Brain pericyte (primary cell): ENCODE measurements around the gene C1QTNF6.
"Not testable (repeated sequence)": the region's sequence is repeated elsewhere in the genome, so short reads cannot be mapped to it uniquely, and the experiment has no call there.

Source experiments
- DNase-seq: peaks from one replicate; pipeline ENCODE4 v3.0.0-alpha.2; 2012; ENCODE audit warnings: low read depth, low spot score

C1QTNF6 gene

DNA sequence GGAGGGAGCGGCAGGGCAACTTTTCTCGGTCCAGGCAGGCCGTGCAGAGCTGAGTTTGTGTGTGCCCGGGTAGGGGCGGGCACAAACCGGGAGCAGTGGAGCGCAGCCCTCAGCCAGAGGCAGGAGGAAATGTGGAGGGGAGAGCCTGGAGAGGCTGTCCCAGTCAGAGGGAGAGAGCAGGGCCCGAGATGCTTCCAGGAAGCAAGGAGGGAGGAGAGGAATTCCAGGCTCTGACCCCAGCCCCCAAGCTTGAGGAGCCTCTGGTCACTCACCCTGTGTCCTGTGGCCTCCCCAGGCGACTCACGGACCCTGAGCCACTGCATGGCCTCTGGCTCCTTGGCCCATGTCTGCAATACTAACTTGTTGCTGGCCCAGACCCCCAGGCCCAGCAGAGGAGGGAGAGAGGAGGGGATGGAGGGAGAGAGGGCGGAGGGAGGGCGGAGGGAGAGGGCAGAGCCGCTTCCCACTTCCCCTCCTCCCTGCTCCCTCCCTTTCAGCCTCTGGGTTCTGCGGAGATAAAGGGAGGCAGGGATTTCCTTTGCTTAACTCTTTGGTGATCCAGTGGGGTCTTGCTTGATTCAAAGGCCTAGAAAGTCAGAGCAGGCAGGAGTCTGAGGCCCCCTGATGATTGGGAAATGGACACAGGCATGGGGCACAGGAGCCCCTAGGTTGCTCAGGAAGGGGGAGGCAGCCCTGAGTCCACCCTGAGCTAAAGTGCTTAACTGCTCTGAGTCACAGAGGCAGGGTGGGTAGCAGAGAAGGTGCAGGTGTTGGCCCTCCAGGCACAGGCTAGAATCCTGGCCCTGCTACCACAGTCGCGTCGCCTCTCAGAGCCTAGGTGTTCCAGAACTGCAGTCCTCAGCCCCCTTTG is at the start of gene C1QTNF6:
TSS of gene C1QTNF6 (minus strand) at position 357 of the 871 bp plus-strand sequence. CDS start at position 323, 34 bp downstream.
- DNase-seq: no peak

DNA sequence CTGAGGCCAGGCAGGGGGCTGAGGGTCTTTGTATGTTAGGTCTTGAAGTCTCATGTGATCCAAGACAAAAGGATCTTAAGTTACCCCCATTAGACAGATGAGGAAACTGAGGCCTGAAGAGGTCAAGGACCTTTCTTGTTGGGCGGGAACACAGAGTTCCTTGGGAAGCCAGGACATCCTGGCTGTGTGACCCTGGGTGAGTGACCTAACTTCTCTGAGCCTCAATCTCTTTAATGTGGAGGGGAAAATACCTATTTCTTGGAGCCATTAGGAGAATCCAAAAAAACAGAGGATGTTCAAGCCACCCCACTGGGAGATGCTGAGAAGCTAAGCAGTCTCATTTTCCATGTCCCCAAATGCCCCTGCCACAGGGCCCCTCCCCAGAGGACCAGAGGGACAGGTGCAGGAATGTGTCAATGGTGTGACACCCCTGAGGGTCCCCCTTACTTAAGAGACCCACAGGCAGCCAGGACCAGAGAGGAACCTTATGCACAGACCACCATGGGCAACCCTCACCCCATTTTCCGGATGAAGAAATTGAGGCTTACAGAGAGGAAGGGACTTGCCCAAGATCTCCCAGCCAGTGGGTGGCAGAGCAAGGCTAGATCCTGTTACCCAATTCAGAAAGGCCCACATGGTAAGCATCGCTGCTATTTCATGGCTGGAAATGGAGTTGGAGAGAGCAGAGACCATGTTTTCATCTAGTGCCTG is 48.0 kb upstream of the C1QTNF6 start:
- no peak for DNase-seq

DNA sequence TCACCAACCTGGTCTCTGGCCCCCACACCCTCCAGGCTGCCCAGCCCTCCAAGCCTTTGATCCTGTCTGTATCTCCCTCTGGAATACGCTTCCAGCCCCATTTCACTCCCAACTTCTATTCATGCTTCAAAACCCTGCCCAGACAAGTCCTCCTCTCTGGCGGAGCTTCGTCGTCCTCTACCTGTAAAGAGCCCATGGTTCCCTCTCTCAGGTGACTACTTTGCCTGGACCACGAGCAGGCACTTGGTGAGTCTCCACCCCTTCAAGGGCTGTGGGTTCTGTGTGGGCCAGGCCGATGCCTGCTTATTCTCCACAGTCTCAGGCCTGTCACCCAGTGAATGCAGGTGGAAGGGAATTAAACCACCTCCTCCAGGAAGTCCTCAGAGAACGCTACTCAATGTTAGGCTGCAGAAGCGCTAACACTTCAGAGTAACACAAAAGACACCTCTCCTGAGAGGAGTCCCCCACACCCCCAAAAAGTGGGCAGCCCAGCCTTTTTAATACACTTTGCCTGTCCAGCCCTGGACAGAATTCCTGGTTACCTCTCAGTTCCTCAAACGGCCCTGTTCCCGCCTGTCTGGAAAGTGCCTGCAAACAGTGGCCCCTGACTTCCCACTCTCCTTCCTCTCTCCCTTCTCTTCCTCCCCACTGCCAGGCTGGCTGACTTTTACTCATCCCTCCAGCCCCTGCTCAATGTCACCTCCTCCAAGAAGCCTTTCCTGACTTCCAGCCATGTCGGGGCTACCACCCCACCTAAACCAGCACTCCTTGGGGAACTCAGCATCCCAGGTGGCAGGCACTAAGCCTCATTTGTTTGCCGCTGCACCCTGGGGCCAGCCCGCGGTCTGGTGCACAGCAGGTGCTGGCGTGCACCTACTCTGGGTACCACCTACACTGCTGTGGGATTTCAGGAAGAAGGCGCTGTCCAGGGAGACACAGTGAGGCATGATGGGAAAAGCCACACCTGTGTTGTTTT is 47.0 kb upstream of the C1QTNF6 start:
- DNase-seq: no peak

DNA sequence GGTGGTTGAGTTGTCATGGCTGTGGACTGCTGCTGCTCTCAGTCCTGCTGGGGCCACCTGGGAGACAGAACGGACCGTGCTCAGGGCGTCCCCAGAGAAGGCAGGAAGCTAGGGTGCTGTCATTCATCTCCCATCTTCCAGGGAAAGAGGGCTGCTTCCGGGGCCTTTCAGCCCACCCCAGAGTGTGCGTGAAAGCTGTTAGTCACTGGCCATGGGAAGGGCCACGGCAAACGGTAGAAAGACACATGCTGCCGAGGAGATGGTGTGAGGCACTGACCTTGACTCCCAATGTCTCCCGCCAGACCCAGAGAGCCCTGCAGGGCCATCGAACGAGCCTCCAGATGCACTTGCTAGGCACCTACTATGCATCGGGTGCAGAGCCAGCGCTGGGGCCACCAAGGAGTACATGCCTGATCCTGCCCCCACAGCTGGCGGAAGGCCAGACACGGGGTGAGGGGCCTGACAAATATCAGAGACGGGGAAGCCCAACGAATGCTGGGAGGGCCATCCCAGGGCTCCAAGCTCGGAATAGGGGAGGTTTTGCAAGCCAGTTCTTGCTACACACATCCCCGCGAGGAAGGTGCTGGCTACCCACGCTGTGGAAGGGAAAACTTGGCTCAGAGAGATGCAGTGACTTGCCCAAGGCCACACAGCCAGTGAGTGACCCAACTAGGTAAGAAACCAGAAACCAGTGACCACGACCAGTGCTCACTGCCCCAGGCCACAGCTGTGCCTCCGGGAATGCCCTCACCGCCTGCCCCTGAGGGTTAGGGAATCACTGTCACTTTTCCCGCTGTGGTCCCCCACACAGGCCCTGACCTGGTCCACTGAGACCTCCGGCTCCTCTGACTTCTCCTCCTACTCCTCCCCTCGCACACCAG is 45.9 kb upstream of the C1QTNF6 start:
- DNase-seq: no peak

DNA sequence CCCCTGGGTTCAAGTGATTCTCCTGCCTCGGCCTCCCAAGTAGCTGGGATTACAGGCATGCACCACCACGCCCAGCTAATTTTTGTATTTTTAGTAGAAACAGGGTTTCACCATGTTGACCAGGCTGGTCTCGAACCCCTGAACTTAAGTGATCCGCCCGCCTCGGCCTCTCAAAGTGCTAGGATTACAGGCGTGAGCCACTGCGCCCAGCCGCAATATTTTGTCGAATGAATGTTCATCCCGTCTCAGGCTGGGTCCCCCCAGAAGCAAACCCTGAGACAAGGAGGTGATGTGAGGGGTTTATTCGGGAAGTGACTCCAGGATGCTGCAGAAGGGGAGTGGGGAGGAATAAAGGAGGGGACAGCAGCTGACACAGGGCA is 45.3 kb upstream of the C1QTNF6 start:
- DNase-seq: not testable (repeated sequence)

DNA sequence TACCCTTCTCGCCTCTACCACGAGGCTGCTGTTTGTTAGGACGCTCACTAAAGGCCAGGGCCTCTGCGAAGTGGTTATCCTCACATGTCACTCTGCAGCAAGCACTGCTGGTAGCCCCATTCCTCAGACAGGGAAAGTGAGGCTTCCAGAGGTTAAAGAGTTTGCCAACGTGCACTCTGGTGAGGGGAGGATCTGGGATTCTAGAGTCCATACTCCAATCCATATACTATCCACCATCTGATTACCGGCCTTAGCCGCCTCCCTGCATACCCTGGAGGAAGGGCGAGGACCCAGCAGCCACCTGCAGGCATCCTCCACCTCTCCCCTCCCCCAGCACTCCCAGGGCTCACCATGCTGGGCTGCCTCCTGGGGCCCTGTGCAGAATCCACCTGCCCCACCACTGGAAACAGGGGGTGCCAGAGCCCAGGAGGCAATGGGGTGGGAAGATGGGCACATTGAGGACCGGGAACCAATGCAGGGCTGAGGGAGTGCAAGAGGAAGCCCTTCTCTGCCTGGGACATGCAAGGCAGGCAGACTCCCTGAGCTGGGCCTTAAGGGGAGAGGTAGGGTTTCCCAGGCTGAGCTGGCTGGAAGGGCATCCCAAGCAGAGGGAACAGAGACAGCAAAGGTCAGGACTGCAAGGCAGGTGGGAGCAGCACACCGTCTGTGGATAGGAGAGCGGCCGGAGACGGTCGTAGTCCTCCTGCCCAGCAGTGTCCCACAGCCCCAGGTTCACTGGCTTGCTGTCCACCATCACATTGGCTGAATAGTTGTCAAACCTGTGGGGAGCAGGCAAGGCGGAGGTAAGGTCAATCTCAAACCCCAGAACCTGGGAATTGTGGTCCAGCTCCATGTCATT is 44.3 kb upstream of the C1QTNF6 start:
- no peak for DNase-seq

DNA sequence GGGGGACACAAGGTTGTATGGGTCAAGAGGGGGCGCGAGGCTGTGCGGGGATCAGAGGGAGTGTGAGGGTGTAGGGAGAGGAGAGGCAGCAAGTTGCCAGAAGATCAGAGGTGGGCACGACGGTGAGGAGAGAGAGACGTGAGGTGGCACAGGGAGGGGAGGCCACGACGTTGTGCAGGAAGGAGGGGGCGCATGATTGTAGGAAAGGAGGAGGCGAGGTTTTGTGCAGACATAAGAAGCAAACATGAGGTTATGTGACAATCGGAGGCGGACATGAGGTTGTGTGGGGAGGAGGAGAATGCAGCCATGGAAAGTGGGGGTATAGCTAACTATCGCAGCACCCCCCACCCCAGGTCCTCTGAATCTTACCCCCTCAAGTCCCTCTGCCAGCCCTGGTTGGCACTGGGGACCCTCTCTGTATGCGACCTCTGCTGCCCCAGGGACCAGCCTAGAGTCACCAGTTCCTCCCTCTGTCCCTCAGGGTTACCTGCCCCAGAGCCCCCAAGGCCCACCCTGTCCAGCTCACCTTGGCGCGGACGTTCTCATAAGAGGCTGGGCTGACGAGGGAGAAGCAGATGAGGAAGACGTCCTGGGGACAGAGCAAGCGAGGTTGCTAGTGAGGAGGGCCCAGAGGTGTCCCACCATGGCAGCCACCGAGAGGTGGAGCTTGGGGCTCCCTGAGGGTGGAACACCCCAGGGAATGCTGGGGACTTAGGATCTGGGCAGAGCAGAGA is 43.5 kb upstream of the C1QTNF6 start:
- DNase-seq: no peak

DNA sequence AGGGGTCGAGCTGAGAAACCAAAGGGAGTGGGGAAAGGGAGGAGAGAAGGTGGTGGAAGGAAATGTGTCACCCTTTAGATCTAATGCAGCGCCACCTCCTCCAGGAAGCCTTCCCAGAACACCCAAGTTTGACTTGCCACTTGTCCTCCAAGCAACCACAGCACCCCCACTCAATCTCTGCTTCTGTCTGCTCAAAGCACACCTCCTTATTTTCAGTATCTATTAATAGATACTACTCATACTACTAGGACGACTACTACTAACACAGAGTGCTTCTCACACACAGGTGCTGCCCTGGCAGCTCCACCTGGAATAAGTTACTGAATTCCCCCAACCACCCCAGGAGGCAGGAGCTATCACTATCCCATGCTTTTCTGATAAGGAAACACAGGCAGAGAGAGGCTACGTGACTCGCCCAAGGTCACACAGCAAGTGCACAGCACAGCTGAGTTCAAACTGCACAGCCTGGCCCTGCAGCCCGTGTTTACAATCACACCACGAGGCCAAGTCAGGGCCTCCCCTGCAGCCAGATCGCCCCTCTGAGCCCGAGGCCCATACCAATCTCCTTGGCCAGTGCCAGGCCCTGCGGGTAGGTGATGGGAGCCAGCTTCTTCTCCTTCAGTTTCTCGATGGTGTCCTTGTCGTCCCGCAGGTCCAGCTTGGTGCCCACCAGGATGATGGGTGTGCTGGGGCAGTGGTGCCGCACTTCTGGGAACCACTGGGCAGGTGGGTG is 42.8 kb upstream of the C1QTNF6 start:
- no peak for DNase-seq

DNA sequence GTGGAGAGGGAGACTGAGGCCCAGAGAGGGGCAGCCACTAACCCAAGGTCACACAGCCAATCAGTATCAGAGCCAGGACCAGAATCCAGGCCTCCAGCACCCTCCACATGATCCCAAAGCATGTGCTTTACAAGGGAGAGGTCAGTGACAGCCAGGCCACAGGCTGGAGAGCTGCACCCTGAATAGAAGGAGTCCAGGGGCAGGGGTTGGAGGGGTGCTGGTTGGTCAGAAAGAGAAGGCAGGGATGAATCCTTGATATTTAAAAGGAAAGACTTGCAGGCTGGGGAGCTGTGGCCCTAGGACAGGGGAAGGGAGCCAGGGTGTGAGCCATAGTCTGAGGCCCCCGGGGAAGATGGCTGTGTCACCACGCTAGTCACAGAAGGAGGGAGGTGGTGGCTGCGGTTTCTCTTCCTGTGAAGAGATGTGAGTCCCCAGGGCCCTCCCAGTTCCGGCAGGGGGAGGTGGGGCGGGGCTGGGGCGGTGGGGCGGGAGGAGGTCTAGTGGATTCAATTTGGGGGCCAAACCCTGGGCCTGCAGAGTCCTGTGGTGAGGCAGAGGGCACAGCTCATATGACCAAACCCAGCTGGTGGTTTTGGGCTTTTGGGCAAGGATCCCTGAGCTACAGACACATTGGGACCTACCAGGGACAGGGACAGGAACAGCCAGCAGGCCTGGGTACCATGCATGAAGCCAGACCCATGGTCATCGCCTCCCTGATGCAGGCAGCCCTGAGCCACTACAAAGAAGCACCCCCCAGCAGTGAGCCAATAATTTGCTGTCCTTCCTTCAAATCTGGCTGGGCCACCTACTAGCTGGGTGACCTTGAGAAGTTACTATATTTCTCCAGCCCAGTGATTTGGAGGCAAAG is 42.0 kb upstream of the C1QTNF6 start:
- DNase-seq: no peak

DNA sequence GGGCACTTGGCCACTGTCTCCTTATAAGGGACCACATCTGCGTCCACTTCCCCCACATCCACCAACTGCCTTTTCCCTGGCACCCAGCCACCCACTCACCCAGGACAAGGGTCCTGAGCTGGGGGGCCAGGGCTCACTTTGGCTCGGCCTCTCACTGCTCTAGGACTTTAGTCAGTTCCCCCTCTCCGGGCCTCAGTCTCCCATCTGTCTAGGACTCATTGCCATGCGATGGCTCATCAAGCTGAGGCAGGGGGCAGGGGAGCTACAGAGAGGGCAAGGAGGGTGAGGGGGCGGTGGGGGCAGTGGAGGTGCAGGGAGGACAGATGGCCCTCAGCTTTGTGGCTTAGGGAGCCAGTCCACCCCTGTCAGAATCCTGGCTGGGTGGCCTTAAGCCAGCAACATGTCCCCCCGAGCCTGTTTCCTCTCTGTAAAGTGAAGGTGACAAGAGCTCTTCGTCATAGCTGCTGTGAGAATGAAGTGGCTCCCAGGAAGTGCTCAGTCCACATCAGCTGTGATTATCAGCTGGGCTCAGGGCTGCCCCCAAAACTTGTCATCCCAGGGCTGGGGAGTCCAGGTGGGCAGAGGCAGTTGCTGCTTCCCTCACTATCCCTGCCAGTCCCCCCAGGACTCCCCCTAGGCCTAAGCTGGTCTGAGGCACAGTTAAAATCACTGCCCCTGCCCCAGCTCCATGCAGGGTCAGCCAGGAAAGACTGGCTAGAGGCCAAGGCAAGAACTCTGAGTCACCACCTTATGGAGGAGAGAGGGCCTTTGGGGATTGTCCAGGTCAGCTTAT is 41.2 kb upstream of the C1QTNF6 start:
- no peak for DNase-seq

DNA sequence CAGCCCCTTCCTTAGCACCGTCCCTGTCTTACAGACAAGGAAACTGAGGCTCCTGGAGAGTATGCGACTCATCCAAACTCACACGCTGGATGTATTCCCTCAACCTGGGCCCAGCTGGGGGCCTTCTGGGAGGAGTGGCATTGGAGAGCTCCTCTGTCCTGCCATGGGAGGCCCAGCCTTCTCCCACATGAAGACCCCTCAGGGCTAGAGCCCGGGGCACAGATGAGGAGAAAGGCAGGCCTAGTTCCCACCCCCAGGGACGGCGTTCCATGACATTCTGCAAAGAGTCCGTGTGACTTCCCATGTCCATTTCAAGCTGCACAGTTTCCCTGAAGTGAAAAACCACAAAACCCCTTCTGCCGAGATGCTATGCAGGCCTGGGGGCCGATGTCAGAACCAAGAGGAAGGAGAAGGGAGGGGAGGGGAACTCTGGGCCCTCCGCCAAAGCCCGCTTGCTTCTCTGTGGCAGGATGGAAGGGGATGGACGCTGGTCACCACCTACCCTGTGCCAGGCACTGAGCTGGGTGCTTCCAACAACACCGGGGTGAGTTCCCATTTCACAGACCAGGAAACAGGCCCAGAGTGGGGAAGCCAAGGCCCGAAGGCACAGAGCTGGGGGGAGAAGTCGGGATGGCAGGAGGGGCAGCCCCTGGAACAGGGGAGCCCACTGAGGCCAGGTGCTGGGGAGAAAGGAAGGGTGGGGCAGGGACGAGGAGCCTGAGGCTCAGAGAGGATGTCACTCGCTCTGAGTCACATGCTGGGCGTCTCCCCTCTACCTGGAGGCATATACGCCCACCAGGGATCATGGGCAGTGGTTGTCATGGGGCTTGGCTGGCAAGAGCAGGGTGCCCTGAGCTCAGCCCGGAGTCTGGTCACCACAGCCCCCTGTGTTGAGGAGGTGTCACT is 40.3 kb upstream of the C1QTNF6 start:
- no peak for DNase-seq

DNA sequence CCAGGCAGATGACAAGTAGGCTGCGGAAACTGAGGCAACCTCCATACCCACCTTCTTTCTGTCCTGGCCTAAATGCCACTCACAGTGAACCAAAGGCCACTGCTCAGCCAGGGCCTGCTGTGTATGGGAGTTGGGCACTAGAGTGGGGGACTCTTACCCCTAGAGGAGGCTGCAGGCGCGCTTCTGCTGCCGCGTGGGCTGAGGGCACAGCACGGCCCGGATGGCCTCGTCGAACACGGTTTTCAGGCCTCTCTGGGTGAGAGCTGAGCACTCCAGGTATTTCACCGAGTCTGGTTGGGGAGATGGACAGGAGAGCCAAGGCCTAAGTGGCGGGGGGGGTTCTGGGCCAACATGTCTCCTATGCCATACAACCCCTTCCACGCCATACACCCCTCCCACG is 38.5 kb upstream of the C1QTNF6 start:
- DNase-seq: no peak

DNA sequence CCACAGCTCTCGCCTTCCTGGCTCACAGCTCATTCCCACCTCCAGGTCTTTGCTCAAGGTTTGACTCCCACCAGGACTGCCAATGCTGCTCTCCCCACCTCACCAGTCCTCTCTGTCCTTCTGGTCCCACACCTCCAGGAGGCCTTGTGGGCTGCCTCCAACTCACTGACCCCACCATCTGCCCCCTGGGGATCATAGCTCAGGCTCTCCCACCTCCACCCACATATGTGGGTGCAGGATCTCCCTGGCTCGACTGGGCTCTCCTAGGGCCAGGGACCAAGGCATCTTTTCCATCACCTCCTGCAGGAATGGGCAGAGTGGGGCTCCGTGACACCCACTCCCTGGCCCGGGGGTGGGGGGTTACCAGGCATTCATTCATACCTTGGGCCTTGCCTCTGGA is 38.0 kb upstream of the C1QTNF6 start:
- DNase-seq: no peak

DNA sequence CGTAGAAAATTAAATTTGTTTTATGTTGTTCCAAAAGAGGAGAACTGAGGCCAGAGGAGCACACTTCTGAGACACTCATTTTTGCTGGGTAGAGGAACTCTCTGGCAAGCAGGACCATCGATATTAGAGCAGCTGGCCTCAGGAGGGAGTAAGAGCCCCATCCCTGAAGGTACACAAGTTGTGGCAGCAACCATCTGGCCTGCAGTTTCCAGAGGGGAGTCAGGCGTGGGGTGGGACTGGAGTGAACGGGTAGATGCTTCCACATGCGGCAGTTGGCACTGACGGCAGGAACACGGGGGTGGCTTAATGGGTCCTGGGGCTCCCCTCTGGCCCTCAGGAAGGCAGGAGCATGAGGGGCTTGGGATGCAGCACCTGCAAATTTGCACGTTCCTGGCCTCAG is 37.4 kb upstream of the C1QTNF6 start:
- no peak for DNase-seq

DNA sequence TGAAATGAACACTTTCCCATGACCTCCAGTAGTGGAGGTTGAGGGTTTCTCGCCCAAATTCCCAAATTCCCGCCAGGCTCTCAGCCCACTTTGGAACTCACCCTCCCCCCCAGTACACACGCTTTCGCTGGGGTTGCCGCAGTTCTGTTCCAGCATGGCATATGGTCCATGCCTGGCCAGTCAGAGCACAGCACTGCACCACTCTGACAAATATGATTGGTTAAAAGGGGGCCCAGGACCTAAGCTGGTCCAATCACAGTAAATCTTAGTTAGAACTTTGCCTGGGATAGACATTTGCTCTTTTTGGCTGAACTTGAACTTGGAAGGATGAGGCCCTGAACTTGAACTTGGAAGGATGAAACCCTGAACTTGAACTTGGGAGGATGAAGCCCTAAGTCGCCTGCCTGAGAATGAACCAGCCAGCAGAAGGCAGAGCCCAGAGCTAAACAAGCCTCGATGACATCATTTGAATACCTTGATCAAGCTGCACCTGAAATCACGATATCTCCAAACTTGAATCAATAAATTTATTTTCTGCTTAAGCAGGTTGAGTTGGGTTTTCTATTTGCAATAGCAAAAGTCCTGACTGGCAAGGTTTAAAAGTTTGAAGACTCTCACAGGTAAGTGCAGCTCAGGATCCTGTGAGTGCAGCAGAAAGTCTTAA is 36.8 kb upstream of the C1QTNF6 start:
- DNase-seq: no peak
